ENCODE measurements around the gene C22orf23.

- TF ChIP-seq ZNF274 (CRISPR knock-in tag; IDR thresholded peaks at IDR 0.05) (no peak), CTCF (CRISPR knock-in tag; IDR thresholded peaks at IDR 0.05) (no peak), KLF13 (CRISPR knock-in tag; IDR thresholded peaks at IDR 0.05) (no peak), ELF1 (CRISPR knock-in tag; IDR thresholded peaks at IDR 0.05) (no peak), ZBTB20 (CRISPR knock-in tag; IDR thresholded peaks at IDR 0.05; ENCODE audit: borderline replicate concordance, low read depth) (no peak), ZBTB37 (CRISPR knock-in tag; IDR thresholded peaks at IDR 0.05) (no peak; the same call in 1 of the 2 replicates), E2F5 (CRISPR knock-in tag; conservative IDR thresholded peaks at IDR 0.05) (no peak), ZSCAN9 (CRISPR knock-in tag; IDR thresholded peaks at IDR 0.05; ENCODE audit: borderline replicate concordance) (no peak), ZNF781 (CRISPR knock-in tag; IDR thresholded peaks at IDR 0.05; ENCODE audit: borderline replicate concordance, not compliant biosample characterization) (no peak)
Measured at GRCh38 chr22:37898441-37899181, 54.8 kb downstream of the C22orf23 start.

All from HepG2 (cell line).